Astrocyte of the cerebellum (primary cell): ENCODE results near the gene METTL15.
"Not testable (repeated sequence)": the region's sequence is repeated elsewhere in the genome, so short reads cannot be mapped to it uniquely, and the experiment has no call there.

ENCODE experiments used
- DNase-seq: peaks from one replicate; pipeline ENCODE4 v3.0.0-alpha.2; 2011; ENCODE audit warnings: low read depth
- H3K4me3 ChIP-seq: 2 replicates; pipeline ENCODE4 v1.5.1; 2011; ENCODE audit warnings: mild to moderate bottlenecking, low read depth, low read length, moderate library complexity
- in situ Hi-C: cut with HindIII; loops from 2 replicates; pipeline ENCODE4 v1.10.0; 2017; ENCODE audit warnings: low sequenced_read_pairs
- TF ChIP-seq, protein P1 (sequence below): IDR thresholded peaks from 2 replicates; pipeline ENCODE4 v1.5.1; 2012; ENCODE audit warnings: low read length, low read depth, moderate library complexity, mild to moderate bottlenecking; ENCODE audit errors: missing control alignments

The METTL15 gene

DNA sequence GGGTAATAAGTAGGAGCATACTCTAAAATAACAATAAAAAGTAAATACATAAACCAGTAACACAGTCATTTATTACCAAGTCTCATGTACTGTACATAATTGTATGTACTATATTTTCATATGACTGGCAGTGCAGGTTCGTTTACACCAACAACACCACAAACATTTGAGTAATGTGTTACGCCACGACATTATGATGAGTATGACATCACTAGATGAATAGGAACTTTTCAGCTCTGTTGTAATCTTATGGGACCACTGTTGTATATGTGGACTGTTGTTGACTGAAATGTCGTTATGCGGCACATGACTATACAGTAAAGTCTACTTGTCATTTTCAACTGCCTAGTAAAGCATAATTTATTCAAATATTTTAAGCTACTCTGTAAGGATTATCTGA lies 18.8 kb upstream of the METTL15 start:
- H3K4me3 ChIP-seq = no peak overlapping the region
- TF ChIP-seq, protein P1, sequence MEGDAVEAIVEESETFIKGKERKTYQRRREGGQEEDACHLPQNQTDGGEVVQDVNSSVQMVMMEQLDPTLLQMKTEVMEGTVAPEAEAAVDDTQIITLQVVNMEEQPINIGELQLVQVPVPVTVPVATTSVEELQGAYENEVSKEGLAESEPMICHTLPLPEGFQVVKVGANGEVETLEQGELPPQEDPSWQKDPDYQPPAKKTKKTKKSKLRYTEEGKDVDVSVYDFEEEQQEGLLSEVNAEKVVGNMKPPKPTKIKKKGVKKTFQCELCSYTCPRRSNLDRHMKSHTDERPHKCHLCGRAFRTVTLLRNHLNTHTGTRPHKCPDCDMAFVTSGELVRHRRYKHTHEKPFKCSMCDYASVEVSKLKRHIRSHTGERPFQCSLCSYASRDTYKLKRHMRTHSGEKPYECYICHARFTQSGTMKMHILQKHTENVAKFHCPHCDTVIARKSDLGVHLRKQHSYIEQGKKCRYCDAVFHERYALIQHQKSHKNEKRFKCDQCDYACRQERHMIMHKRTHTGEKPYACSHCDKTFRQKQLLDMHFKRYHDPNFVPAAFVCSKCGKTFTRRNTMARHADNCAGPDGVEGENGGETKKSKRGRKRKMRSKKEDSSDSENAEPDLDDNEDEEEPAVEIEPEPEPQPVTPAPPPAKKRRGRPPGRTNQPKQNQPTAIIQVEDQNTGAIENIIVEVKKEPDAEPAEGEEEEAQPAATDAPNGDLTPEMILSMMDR = no peak
- no peak for DNase-seq
- in situ Hi-C loops = no loop called here

DNA sequence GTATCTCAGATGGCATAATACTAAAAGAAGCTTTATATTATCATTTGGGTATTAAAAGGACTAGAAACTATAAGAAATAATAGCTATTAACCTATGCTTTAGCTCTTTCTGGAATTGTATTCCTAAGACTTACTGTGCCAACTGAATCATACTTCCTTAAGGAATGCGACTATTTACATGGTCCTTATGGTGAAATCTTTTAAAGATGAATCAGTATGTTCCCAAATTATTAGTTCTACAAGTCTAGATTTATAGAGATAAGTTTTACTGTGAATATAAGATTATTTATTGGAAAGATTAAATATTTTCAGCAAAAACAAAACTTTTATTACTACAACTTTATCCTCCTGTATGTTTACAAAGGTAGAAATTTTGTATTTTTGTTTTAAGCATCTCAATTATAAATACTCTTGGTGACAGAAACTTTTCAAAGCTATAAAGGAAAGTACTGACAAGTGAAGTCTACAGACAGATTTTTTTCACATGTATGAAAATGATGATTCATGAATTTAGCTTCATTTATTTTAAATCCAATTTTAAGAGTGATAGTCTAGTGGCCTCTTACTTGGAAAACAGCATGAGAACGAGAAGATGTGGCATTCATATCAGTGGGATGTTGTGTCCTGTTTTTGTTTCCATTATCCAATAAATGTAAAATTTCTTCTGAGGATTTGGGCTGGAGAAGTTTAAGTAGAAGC lies 18.0 kb upstream of the METTL15 start:
- TF ChIP-seq, protein P1 = no peak
- in situ Hi-C loops = no loop called here
- DNase-seq = no peak
- H3K4me3 ChIP-seq = no peak overlapping the region

DNA sequence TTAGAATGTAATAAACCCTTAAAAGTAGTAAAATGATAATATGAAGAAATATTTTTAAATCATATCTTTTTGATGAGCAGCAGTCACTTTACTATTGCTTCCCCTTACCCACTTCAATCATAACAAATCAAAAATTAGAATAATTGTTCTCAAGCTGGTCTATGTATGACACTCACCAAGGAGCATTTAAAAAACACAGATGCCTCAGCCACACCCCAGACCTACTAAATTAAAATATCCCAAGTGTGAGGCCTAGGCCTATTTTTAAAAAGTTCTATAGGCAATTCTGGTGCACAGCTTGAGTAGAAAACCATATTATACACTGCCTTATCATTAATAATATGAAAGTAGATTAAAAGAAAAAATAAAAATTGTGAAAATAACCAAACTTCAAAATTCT lies 15.4 kb upstream of the METTL15 start:
- no peak overlapping the region for H3K4me3 ChIP-seq
- DNase-seq = no peak
- TF ChIP-seq, protein P1 = no peak
- in situ Hi-C loops = no loop called here

DNA sequence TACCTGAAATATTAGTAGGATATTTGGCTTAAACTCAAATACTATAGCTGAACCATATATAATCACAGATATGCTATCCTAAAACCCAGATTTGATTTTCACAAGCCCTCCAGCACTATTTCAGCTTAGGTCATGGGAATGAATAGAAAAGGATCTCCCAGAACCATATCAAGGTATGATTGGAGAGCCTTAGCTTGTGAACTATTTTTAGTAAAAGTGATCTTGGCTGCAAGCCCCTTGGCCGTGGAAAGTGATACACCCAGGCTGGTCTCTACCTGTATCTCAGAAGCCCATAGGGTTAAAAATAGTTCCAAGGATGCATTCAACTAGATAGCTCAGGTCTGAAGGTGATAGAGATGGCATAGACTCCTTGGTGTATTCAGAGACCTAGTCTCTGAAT lies 9.9 kb upstream of the METTL15 start:
- H3K4me3 ChIP-seq = no peak overlapping the region
- TF ChIP-seq, protein P1 = no peak
- no peak for DNase-seq
- in situ Hi-C loops = no loop called here

DNA sequence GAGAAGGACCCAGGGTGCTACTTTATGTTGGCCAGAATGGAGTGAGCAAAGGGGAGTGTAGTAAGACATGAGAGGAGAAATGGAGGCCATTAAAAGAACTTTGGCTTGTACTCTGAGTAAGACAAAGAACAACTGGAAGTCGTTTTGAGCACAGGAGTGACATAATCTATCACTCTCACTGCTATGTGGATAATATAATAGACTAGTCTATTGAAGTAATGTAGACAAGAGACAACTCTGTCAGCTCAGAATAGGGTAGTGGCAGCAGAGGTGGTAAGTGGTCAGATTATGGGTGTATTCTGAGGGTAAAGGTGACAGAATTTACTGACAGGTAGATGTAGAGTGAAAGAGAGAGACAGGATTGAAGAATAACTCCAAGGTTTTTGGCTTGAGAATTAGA lies 8.5 kb upstream of the METTL15 start:
- TF ChIP-seq, protein P1 = no peak
- no peak overlapping the region for H3K4me3 ChIP-seq
- in situ Hi-C loops = no loop called here
- no peak for DNase-seq

DNA sequence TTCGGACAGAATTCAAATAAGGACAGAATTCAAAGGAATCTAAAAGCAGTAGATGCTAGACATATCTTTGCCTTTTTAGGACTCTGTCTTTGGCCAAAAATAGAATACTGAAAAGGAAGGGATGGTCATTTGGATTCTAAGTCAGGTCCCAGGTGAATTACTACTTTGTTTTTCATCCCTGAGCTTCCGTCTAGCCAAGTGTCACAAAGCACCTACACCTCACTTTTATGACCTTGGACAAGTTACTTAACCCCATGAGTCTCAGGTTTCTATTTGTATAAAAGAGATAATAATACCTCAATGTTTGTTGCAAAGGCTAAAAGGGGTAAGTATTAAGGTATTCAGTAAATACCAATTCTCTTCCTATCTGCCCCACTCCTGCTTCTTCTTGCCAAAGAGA lies 7.5 kb upstream of the METTL15 start:
- in situ Hi-C loops = no loop called here
- TF ChIP-seq, protein P1 = no peak
- no peak overlapping the region for H3K4me3 ChIP-seq
- DNase-seq = no peak

DNA sequence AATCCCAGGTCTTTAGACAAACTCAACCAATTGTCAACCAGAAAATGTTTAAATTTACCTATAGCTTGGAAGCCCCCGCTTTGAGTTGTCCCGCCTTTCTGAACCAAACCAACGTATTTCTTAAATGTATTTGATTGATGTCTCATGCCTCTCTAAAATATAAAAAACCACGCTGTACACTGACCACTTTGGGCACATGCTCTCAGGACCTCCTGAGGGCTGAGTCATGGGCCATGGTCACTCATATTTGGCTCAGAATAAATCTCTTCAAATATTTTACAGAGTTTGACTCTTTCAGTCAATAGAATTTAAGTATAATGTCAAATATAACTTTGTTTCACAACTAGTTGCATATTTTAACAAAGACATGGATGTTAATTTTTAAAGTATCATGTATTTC lies 5.9 kb upstream of the METTL15 start:
- H3K4me3 ChIP-seq, DNase-seq, in situ Hi-C loops: not testable (repeated sequence)
